Caco-2 (cell line): ENCODE results near the gene KCNAB1. TPM values are rescaled to one million over a fixed set of nuclear protein-coding genes. Genes with fewer than 3 reads are reported as not detected.
"Not testable (repeated sequence)": the region's sequence is repeated elsewhere in the genome, so short reads cannot be mapped to it uniquely, and the experiment has no call there.

Experiments
- Bru-seq: library from RNA; stranded (reverse); fragments of 400-500 nt; gene quantifications from one replicate; lab custom pipeline; 2021; lab: Mats Ljungman, UMichigan
- BruChase-seq, 2 experiments: library from RNA; stranded (reverse); fragments of 400-500 nt; gene quantifications; one replicate each; lab custom pipeline; 2021; lab: Mats Ljungman, UMichigan
- BruUV-seq: library from RNA; stranded (reverse); fragments of 400-500 nt; replicated peaks from 2 replicates; lab custom pipeline; 2021; lab: Mats Ljungman, UMichigan
- CTCF ChIA-PET: fragments of 300-600 bp; sonication (Branson Sonifier 250); formaldehyde crosslinking; loops from one replicate; lab custom pipeline; 2022; ENCODE audit warnings: antibody characterized with exemption; lab: Charles Lee
- POLR2A ChIA-PET: fragments of 300-600 bp; sonication (Branson Sonifier 250); formaldehyde crosslinking; loops from one replicate; lab custom pipeline; 2022; ENCODE audit warnings: antibody characterized with exemption; lab: Charles Lee
- DNase-seq, 2 experiments: peaks; one replicate each; pipeline versions ENCODE4 v3.0.0 to v3.0.0-alpha.2; 2020 to 2022
- H3K27me3 ChIP-seq: replicated peaks from 2 replicates; pipeline ENCODE4 v1.6.0; 2011; ENCODE audit warnings: low read length; ENCODE audit not compliant: control insufficient read depth, insufficient read depth
- H3K36me3 ChIP-seq: 2 replicates; pipeline ENCODE4 v1.5.1; 2011; ENCODE audit warnings: low read length; ENCODE audit not compliant: control insufficient read depth, insufficient read depth
- H3K4me1 ChIP-seq: fragments of 250-450 bp; sonication (Bioruptor Pico); 2 replicates; pipeline ENCODE4 v1.5.1; 2020; ENCODE audit warnings: mild to moderate bottlenecking
- H3K4me3 ChIP-seq: 2 replicates; pipeline ENCODE4 v1.5.1; 2011; ENCODE audit warnings: low read depth, mild to moderate bottlenecking, control low read depth, low read length
- H3K9me3 ChIP-seq: fragments of 250-450 bp; sonication (Bioruptor Pico); 2 replicates; pipeline ENCODE4 v1.5.1; 2020; ENCODE audit warnings: mild to moderate bottlenecking, moderate library complexity
- H3K27ac Mint-ChIP-seq: one replicate; pipeline ENCODE4 v1.8.0; 2022; ENCODE audit warnings: mixed read lengths; ENCODE audit not compliant: unreplicated experiment
- H3K27me3 Mint-ChIP-seq: one replicate; pipeline ENCODE4 v1.8.0; 2022; ENCODE audit warnings: mixed read lengths; ENCODE audit not compliant: insufficient read depth, unreplicated experiment
- H3K36me3 Mint-ChIP-seq: one replicate; pipeline ENCODE4 v1.8.0; 2022; ENCODE audit warnings: mild to moderate bottlenecking, mixed read lengths; ENCODE audit not compliant: insufficient read depth, unreplicated experiment
- H3K4me1 Mint-ChIP-seq: one replicate; pipeline ENCODE4 v1.8.0; 2022; ENCODE audit warnings: low read depth, mixed read lengths; ENCODE audit not compliant: unreplicated experiment
- H3K4me3 Mint-ChIP-seq: one replicate; pipeline ENCODE4 v1.8.0; 2022; ENCODE audit warnings: mild to moderate bottlenecking, moderate library complexity, mixed read lengths; ENCODE audit not compliant: unreplicated experiment
- H3K9me3 Mint-ChIP-seq: one replicate; pipeline ENCODE4 v1.8.0; 2022; ENCODE audit warnings: mixed read lengths; ENCODE audit not compliant: unreplicated experiment
- intact Hi-C: fragments of 100-400 bp; cut with micrococcal nuclease; formaldehyde crosslinking; loops from one replicate; pipeline ENCODE4 v1.10.0; 2022; ENCODE audit not compliant: unreplicated experiment
- long read RNA-seq: library from polyadenylated mRNA; stranded (forward); transcript quantifications from one replicate; pipeline ENCODE4 v2.0.0, GENCODE V29; 2022
- total RNA-seq: library from RNA; stranded (reverse); gene quantifications from 2 replicates; pipeline ENCODE4 v1.2.3, GENCODE V29; 2022
- TF ChIP-seq, protein P1 (sequence below), 2 experiments: fragments of 200-600 bp in 1 of 2; IDR thresholded peaks; 1 replicate in 1 of 2; 2 replicates in 1 of 2; pipeline versions ENCODE4 v1.5.1 to v1.8.0; 2011 to 2022; ENCODE audit warnings: antibody characterized with exemption in 1 of 2, control low read depth in 1 of 2, inconsistent platforms in 1 of 2, low read depth in 1 of 2, low read length in 1 of 2, mild to moderate bottlenecking in 1 of 2, moderate library complexity in 1 of 2; ENCODE audit not compliant: insufficient read depth in 1 of 2, severe bottlenecking in 1 of 2, unreplicated experiment in 1 of 2

Gene KCNAB1
- total RNA-seq (0.14 and 0.44 TPM in 2 replicates), Bru-seq, nascent RNA (percentile 9 among the genes with signal in this experiment), BruChase-seq, experiment 1, labeled RNA remaining after a 2-hour chase (percentile 14 among the genes with signal in this experiment), BruChase-seq, experiment 2, labeled RNA remaining after a 6-hour chase (percentile 12 among the genes with signal in this experiment)
- long read RNA-seq, partial matches to known transcripts, result 0 of 44 reads
- long read RNA-seq, other reads (novel, unspliced or antisense), result 44 of 44 reads

DNA sequence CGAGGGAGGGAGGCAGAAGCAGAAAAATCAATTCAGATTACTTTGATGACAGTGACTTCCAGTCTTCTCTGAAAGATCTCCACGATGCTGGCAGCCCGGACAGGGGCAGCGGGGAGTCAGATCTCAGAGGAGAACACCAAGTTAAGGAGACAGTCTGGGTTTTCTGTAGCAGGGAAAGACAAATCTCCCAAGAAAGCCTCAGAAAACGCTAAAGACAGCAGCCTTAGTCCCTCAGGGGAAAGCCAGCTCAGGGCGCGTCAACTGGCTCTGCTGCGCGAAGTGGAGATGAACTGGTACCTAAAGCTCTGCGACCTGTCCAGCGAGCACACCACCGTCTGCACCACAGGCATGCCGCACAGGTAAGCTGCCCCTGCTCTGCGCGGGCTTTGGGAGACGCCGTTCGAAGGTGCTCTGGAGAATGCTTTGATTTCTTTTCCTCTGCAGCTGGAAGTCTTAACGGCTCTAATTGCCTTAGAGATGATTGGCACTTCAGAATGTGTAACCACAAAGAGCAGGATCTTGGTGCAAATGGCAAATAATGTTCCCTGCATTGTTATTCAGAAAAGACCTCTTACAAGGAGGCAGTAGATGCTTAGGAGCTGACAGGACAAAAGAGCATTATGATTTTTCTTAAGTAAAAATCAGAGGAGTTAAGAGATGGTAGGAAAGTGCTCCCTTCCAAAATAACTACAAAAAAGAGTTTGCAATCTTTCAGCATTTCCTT, at the start of gene KCNAB1:
KCNAB1 (plus strand) TSS at position 51 of the 724 bp plus-strand sequence.
- no peak within 1 kb of the TSS for H3K4me3 ChIP-seq
- CTCF ChIA-PET, result no interaction called here

DNA sequence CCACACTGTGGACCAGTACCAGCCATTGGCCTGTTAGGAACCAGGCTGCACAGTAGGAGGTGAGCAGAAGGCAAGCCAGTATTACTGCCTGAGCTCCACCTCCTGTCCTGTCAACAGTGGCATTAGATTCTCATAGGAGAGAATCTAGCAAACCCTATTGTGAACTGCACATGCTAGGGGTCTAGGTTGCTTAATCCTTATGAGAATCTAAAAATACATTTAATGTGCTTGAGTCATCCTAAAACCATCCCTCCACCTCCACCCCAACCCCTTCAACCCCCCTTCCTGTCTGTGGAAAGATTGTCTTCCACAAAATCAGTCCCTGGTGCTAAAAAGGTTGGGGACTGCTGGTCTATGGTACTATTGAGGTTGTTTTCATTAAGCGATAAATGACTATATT, 49.3 kb upstream of the KCNAB1 start:
- Mint-ChIP-seq H3K36me3 (no peaks in the 10 kb centered on the region), H3K4me1 (no peaks in the 10 kb centered on the region), H3K27ac (no peak overlapping the region), H3K4me3 (no peak overlapping the region), H3K27me3 (peaks cover 10% of the 10 kb centered on the region), H3K9me3 (no peaks in the 10 kb centered on the region)
- BruUV-seq, result no TSS peak
- ChIA-PET CTCF (interaction anchor here (1.0 kb wide), 1 partner anchor 79 kb away, joined by 3 read pairs; no protein-coding TSS in a partner anchor), POLR2A (no interaction called here)
- TF ChIP-seq, protein P1, sequence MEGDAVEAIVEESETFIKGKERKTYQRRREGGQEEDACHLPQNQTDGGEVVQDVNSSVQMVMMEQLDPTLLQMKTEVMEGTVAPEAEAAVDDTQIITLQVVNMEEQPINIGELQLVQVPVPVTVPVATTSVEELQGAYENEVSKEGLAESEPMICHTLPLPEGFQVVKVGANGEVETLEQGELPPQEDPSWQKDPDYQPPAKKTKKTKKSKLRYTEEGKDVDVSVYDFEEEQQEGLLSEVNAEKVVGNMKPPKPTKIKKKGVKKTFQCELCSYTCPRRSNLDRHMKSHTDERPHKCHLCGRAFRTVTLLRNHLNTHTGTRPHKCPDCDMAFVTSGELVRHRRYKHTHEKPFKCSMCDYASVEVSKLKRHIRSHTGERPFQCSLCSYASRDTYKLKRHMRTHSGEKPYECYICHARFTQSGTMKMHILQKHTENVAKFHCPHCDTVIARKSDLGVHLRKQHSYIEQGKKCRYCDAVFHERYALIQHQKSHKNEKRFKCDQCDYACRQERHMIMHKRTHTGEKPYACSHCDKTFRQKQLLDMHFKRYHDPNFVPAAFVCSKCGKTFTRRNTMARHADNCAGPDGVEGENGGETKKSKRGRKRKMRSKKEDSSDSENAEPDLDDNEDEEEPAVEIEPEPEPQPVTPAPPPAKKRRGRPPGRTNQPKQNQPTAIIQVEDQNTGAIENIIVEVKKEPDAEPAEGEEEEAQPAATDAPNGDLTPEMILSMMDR (IDR thresholded peaks at IDR 0.05; ENCODE audit: insufficient read depth in 1 of 2, low read depth in 1 of 2, low read length in 1 of 2, severe bottlenecking in 1 of 2, unreplicated experiment in 1 of 2), result no peak
- no peaks in the 10 kb centered on the region for H3K27me3 ChIP-seq
- no peaks in the 10 kb centered on the region for H3K36me3 ChIP-seq
- DNase-seq, result no peak
- no peaks in the 10 kb centered on the region for H3K4me1 ChIP-seq
- intact Hi-C loops, result no loop called here
- no peak overlapping the region for H3K4me3 ChIP-seq
- H3K9me3 ChIP-seq, result no peaks in the 10 kb centered on the region

More for the DNA sequence above, at the start of gene KCNAB1:
- no TSS peak for BruUV-seq
- POLR2A ChIA-PET, result no interaction called here
- Mint-ChIP-seq H3K9me3 (no peaks in the 10 kb centered on the region), H3K27ac (no peak within 1 kb of the TSS), H3K4me3 (no peak within 1 kb of the TSS), H3K36me3 (no peaks in the 10 kb centered on the region), H3K27me3 (peaks cover 13% of the 10 kb centered on the region), H3K4me1 (no peaks in the 10 kb centered on the region)
- intact Hi-C loops, result no loop called here
- Histone ChIP-seq H3K27me3 (no peaks in the 10 kb centered on the region), H3K36me3 (no peaks in the 10 kb centered on the region), H3K9me3 (no peaks in the 10 kb centered on the region), H3K4me1 (no peaks in the 10 kb centered on the region)
- no peak for DNase-seq
- TF ChIP-seq, protein P1 (IDR thresholded peaks at IDR 0.05; ENCODE audit: insufficient read depth in 1 of 2, low read depth in 1 of 2, low read length in 1 of 2, severe bottlenecking in 1 of 2, unreplicated experiment in 1 of 2), result no peak

DNA sequence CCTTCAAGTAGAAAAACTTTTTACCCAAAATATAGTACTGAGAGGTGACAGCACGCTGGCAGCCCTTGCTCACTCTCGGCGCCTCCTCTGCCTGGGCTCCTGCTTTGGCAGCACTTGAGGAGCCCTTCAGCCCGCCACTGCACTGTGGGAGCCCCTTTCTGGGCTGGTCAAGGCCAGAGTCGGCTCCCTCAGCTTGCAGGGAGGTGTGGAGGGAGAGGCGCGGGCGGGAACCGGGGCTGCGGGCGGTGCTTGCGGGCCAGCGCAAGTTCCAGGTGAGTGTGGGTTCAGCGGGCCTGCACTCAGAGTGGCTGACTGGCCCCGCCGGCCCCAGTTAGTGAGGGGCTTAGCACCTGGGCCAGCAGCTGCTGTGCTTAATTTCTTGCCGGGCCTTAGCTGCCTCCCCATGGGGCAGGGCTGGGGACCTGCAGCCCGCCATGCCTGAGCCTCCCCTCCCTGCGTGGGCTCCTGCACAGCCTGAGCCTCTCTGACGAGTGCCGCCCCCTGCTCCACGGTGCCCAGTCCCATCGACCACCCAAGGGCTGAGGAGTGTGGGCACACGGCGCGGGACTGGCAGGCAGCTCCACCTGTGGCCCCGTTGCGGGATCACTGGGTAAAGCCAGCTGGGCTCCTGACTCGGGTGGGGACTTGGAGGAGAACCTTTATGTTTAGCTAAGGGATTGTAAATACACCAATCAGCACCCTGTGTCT, 47.3 kb upstream of the KCNAB1 start:
- H3K27ac Mint-ChIP-seq, POLR2A ChIA-PET, H3K36me3 ChIP-seq, H3K4me1 ChIP-seq, H3K9me3 Mint-ChIP-seq, H3K4me1 Mint-ChIP-seq, CTCF ChIA-PET, H3K9me3 ChIP-seq, intact Hi-C loops, H3K4me3 Mint-ChIP-seq, H3K27me3 ChIP-seq, DNase-seq, H3K4me3 ChIP-seq, BruUV-seq, H3K36me3 Mint-ChIP-seq: not testable (repeated sequence)
- H3K27me3 Mint-ChIP-seq, result peaks cover 11% of the 10 kb centered on the region
